Esophagus squamous epithelium (tissue), 5 donors: ENCODE results near the gene SCMH1. TPM values are rescaled to one million over a fixed set of nuclear protein-coding genes. Genes with fewer than 3 reads are reported as not detected.

Experiments used
- DNase-seq: peaks from one replicate; lab custom pipeline; 2025; lab: John Stamatoyannopoulos, UW
- H3K27ac ChIP-seq, 4 donors: fragments of 200-600 bp; sonication (generic); one replicate each; pipeline ENCODE4 v1.5.1; 2016 to 2019; ENCODE audit warnings: mild to moderate bottlenecking in 1 of 4
- H3K27me3 ChIP-seq, 4 donors: fragments of 200-600 bp; sonication (generic); 1 replicate in 3 of 4; 2 replicates in 1 of 4; pipeline versions ENCODE4 v1.5.1 to v1.6.0; 2017 to 2021; ENCODE audit warnings: antibody characterized with exemption in 1 of 4
- H3K36me3 ChIP-seq, 3 donors: fragments of 200-600 bp; sonication (generic); one replicate each; pipeline ENCODE4 v1.5.1; 2016 to 2019
- H3K4me1 ChIP-seq, 3 donors: fragments of 200-600 bp; sonication (generic); one replicate each; pipeline ENCODE4 v1.5.1; 2017 to 2019
- H3K4me3 ChIP-seq, 4 donors: fragments of 200-600 bp; sonication (generic); 1 replicate in 3 of 4; 2 replicates in 1 of 4; pipeline ENCODE4 v1.5.1; 2016 to 2019; ENCODE audit warnings: mild to moderate bottlenecking in 2 of 4, moderate library complexity in 1 of 4
- H3K9me3 ChIP-seq, 3 donors: fragments of 200-600 bp; sonication (generic); one replicate each; pipeline ENCODE4 v1.5.1; 2016 to 2019
- CTCF ChIP-seq, 6 experiments: fragments of 450-650 bp in 4 of 6; fragments of 200-600 bp in 2 of 6; sonication (generic) in 2 of 6; IDR thresholded peaks; one replicate each; pipeline ENCODE4 v1.5.1; 2016 to 2019; ENCODE audit warnings: antibody characterized with exemption in 6 of 6, mild to moderate bottlenecking in 4 of 6, moderate library complexity in 4 of 6
- POLR2A ChIP-seq, 4 donors: fragments of 450-650 bp; IDR thresholded peaks; one replicate each; pipeline ENCODE4 v1.6.1; 2017; ENCODE audit warnings: antibody characterized with exemption in 4 of 4, mild to moderate bottlenecking in 4 of 4, moderate library complexity in 3 of 4
- WGBS, 2 donors: methylation state at CpG; one replicate each; pipeline ENCODE4 v1.1.5; 2018; 5-methylcytosine and 5-hydroxymethylcytosine counted together
- intact Hi-C: fragments of 100-400 bp; cut with DNase I; formaldehyde crosslinking; loops from one replicate; pipeline ENCODE4 v1.15.0; 2022
- total RNA-seq, 4 donors: library from RNA; depleted of rRNA; stranded (reverse); fragments of >200 nt; gene quantifications; one replicate each; pipeline ENCODE4 v1.1.0, GENCODE V29; 2016
- donor health status: DM: yes; HTN: yes; CAD: no.

Gene SCMH1
- total RNA-seq, 4 donors from 2014 or later, result 4.4 to 46.9 (median 16.3) TPM

GRCh38 chr1:41028034-41028642 lies 214.0 kb downstream of the SCMH1 start:
- no peak for TF ChIP-seq CTCF (IDR thresholded peaks at IDR 0.05)
- TF ChIP-seq POLR2A (IDR thresholded peaks at IDR 0.05), result no peak
- 93 to 96% methylated on average over 3 to 6 of the region's 10 CpGs for WGBS, 2 donors
- H3K4me1 ChIP-seq, result no peaks in the 10 kb centered on the region
- H3K27ac ChIP-seq, result no peak overlapping the region
- no peak overlapping the region for H3K4me3 ChIP-seq
- peaks cover 0 to 85% (median 13%) of the 10 kb centered on the region in 3 donors for H3K36me3 ChIP-seq
- no peaks in the 10 kb centered on the region for H3K9me3 ChIP-seq
- intact Hi-C loops, result no loop called here
- H3K27me3 ChIP-seq, result no peaks in the 10 kb centered on the region
- DNase-seq, result no peak

DNA sequence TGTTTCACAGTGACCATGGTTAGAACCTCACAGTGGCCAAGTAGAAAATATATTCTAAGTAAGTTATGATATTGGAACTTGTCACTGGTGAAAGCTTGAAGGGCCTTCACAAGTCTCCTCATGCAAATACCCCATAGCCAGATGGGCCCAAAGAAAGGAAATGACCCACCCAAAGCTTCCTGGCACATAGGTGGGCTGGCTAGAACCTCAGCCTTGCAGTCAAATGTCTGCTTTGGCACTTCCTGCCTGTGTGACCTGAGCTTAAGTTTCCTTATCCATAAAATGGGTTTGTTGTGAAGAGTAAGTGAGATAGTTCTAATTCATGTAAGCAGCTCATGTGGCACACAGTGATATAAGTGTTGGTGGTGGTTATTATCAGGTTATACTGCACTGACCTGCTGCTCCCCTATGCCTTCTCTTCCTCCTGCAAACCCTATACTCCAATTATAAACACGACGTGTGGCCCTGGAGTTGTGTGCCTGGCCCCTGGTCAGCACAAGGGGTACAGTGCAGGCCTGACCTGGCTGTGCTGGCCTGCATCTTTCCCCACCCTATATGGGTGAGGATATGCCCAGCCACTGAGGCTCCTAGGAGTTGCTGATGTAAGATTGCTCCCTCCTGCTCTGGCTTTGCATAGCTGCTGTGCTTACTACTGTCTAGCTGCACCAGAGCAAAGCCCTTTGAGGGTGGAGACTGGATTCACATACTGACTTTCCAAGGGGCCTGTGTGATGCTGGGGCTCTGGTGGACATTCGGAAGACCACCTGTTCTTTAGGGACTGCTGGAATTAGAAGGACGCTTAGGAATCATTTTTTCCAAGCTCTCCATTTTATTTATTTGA lies 215.9 kb downstream of the SCMH1 start:
- intact Hi-C loops, result no loop called here
- DNase-seq, result no peak
- Histone ChIP-seq H3K36me3 (peaks cover 0 to 66% (median 13%) of the 10 kb centered on the region in 3 donors), H3K9me3 (no peaks in the 10 kb centered on the region), H3K27ac (no peak overlapping the region), H3K27me3 (no peaks in the 10 kb centered on the region), H3K4me1 (peaks cover 0 to 12% (median 6%) of the 10 kb centered on the region in 3 donors), H3K4me3 (no peak overlapping the region)
- no peak for TF ChIP-seq POLR2A (IDR thresholded peaks at IDR 0.05)
- TF ChIP-seq CTCF (IDR thresholded peaks at IDR 0.05), result no peak
- 86 to 88% methylated on average over 2 of the region's 4 CpGs for WGBS, 2 donors

DNA sequence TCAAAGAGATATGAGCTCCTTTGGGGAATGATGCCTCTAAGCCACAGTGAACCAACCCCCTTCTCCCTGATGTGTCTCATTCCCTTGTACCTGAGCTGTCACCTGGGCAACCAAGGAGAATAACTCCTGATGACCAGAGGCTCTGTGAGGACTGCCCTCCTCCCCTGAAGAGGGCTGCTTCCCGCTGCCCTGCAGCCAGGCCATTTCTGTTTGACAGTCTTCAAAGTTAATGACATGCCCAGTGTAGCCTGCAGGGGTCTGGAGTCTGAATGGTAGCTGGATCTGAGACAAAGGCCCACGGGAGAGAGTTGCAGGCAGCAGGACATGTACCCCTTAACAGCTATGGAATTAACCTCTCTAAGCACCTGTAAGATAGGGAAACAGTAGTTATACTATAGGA lies 217.2 kb downstream of the SCMH1 start:
- DNase-seq, result no peak
- no peaks in the 10 kb centered on the region for H3K9me3 ChIP-seq
- no peak overlapping the region for H3K27ac ChIP-seq
- TF ChIP-seq POLR2A (IDR thresholded peaks at IDR 0.05), result no peak
- no peaks in the 10 kb centered on the region for H3K27me3 ChIP-seq
- intact Hi-C loops, result no loop called here
- 64 to 75% methylated on average over 1 to 2 of the region's 2 CpGs for WGBS, 2 donors
- peaks cover 0 to 12% (median 6%) of the 10 kb centered on the region in 3 donors for H3K4me1 ChIP-seq
- H3K36me3 ChIP-seq, result peaks cover 0 to 54% (median 13%) of the 10 kb centered on the region in 3 donors
- H3K4me3 ChIP-seq, result no peak overlapping the region

GRCh38 chr1:41023279-41023990 lies 218.7 kb downstream of the SCMH1 start:
- no peaks in the 10 kb centered on the region for H3K9me3 ChIP-seq
- H3K36me3 ChIP-seq, result peaks cover 0 to 48% (median 11%) of the 10 kb centered on the region in 3 donors
- no peak overlapping the region for H3K27ac ChIP-seq
- 90 to 93% methylated on average over 3 of the region's 5 CpGs for WGBS, 2 donors
- intact Hi-C loops, result no loop called here
- no peaks in the 10 kb centered on the region for H3K27me3 ChIP-seq
- no peak for TF ChIP-seq CTCF (IDR thresholded peaks at IDR 0.05)
- no peak for TF ChIP-seq POLR2A (IDR thresholded peaks at IDR 0.05)
- DNase-seq, result no peak
- H3K4me1 ChIP-seq, result peaks cover 0 to 12% (median 6%) of the 10 kb centered on the region in 3 donors
- H3K4me3 ChIP-seq, result no peak overlapping the region

- no peak overlapping the region for H3K27ac ChIP-seq
- TF ChIP-seq POLR2A (IDR thresholded peaks at IDR 0.05) (no peak), CTCF (IDR thresholded peaks at IDR 0.05) (no peak)
- 73 to 85% methylated on average over 3 to 9 of the region's 10 CpGs for WGBS, 2 donors
Measured at GRCh38 chr1:41022424-41022823, 219.7 kb downstream of the SCMH1 start.

More at GRCh38 chr1:41022424-41022823, 219.7 kb downstream of the SCMH1 start:
- no peaks in the 10 kb centered on the region for H3K9me3 ChIP-seq
- intact Hi-C loops, result no loop called here
- no peaks in the 10 kb centered on the region for H3K27me3 ChIP-seq
- DNase-seq, result no peak
- peaks cover 0 to 12% (median 6%) of the 10 kb centered on the region in 3 donors for H3K4me1 ChIP-seq
- H3K4me3 ChIP-seq, result no peak overlapping the region
- H3K36me3 ChIP-seq, result peaks cover under 1 to 48% (median 2%) of the 10 kb centered on the region in 3 donors
